Peyer's patch (tissue), 4 donors: ENCODE measurements around the gene ANKRD13D. TPM values are rescaled to one million over a fixed set of nuclear protein-coding genes. Genes with fewer than 3 reads are reported as not detected.

ENCODE experiments used
- DNase-seq, 3 donors: peaks; one replicate each; pipeline ENCODE4 v3.0.0-alpha.2; 2017 to 2019
- H3K27ac ChIP-seq, 4 donors: fragments of 200-600 bp; sonication (generic); one replicate each; pipeline ENCODE4 v1.5.1; 2016 to 2019
- H3K27me3 ChIP-seq, 2 donors: fragments of 200-600 bp; sonication (generic); one replicate each; pipeline ENCODE4 v1.5.1; 2019
- H3K36me3 ChIP-seq, 3 donors: fragments of 200-600 bp; sonication (generic); one replicate each; pipeline ENCODE4 v1.5.1; 2016 to 2019
- H3K4me1 ChIP-seq, 4 donors: fragments of 200-600 bp; sonication (generic); one replicate each; pipeline ENCODE4 v1.5.1; 2016 to 2019
- H3K4me3 ChIP-seq, 4 donors: fragments of 200-600 bp; sonication (generic); 1 replicate in 3 of 4; 2 replicates in 1 of 4; pipeline ENCODE4 v1.5.1; 2016 to 2019; ENCODE audit warnings: mild to moderate bottlenecking in 1 of 4
- H3K9me3 ChIP-seq, 4 donors: fragments of 200-600 bp; sonication (generic); one replicate each; pipeline ENCODE4 v1.5.1; 2016 to 2019; ENCODE audit warnings: mild to moderate bottlenecking in 1 of 4
- CTCF ChIP-seq, 6 experiments: fragments of 450-650 bp in 4 of 6; fragments of 200-600 bp in 2 of 6; sonication (generic) in 1 of 6; IDR thresholded peaks; one replicate each; pipeline ENCODE4 v1.5.1; 2017 to 2019; ENCODE audit warnings: antibody characterized with exemption in 6 of 6, mild to moderate bottlenecking in 3 of 6, moderate library complexity in 1 of 6
- POLR2A ChIP-seq, 2 donors: fragments of 450-650 bp; IDR thresholded peaks; one replicate each; pipeline ENCODE4 v1.5.1; 2017; ENCODE audit warnings: antibody characterized with exemption in 2 of 2, mild to moderate bottlenecking in 2 of 2, moderate library complexity in 2 of 2
- total RNA-seq, 4 donors: library from RNA; depleted of rRNA; stranded (reverse); fragments of >200 nt; gene quantifications; one replicate each; pipeline ENCODE4 v1.1.0, GENCODE V29; 2016

ANKRD13D gene
- total RNA-seq, 4 donors from 2014 or later, result 25.4 to 97.4 (median 41.5) TPM

GRCh38 chr11:67313125-67313890 is 24.2 kb downstream of the ANKRD13D start:
- DNase-seq, result no peak
- Histone ChIP-seq H3K36me3 (peaks cover 0 to 28% (median 0%) of the 10 kb centered on the region in 3 donors), H3K27ac (peak overlapping the region in 2 of 4 donors; percentile 39 to 60), H3K4me3 (no peak overlapping the region), H3K9me3 (no peaks in the 10 kb centered on the region), H3K4me1 (peaks cover 0 to 17% (median under 1%) of the 10 kb centered on the region in 4 donors), H3K27me3 (no peaks in the 10 kb centered on the region)
- TF ChIP-seq CTCF (IDR thresholded peaks at IDR 0.05) (no peak), POLR2A (IDR thresholded peaks at IDR 0.05) (no peak)

- Histone ChIP-seq H3K36me3 (peaks cover 0 to 19% (median 0%) of the 10 kb centered on the region in 3 donors), H3K4me1 (peaks cover 0 to 26% (median 2%) of the 10 kb centered on the region in 4 donors), H3K27me3 (no peaks in the 10 kb centered on the region), H3K4me3 (no peak overlapping the region), H3K27ac (no peak overlapping the region), H3K9me3 (no peaks in the 10 kb centered on the region)
- DNase-seq, result no peak
- TF ChIP-seq POLR2A (IDR thresholded peaks at IDR 0.05), result no peak
- no peak for TF ChIP-seq CTCF (IDR thresholded peaks at IDR 0.05)
Observed at GRCh38 chr11:67314218-67314617, 25.1 kb downstream of the ANKRD13D start.

- H3K4me1 ChIP-seq, result peaks cover 0 to 35% (median 2%) of the 10 kb centered on the region in 4 donors
- DNase-seq, result no peak
- H3K36me3 ChIP-seq, result peaks cover 0 to 7% (median 0%) of the 10 kb centered on the region in 3 donors
- H3K9me3 ChIP-seq, result no peaks in the 10 kb centered on the region
- TF ChIP-seq CTCF (IDR thresholded peaks at IDR 0.05), result no peak
- no peak for TF ChIP-seq POLR2A (IDR thresholded peaks at IDR 0.05)
- no peak overlapping the region for H3K4me3 ChIP-seq
- no peaks in the 10 kb centered on the region for H3K27me3 ChIP-seq
- H3K27ac ChIP-seq, result no peak overlapping the region
Observed at GRCh38 chr11:67315325-67315909, 26.3 kb downstream of the ANKRD13D start.

GRCh38 chr11:67316882-67317204 is 27.7 kb downstream of the ANKRD13D start:
- TF ChIP-seq POLR2A (IDR thresholded peaks at IDR 0.05) (no peak), CTCF (IDR thresholded peaks at IDR 0.05) (no peak)
- Histone ChIP-seq H3K36me3 (no peaks in the 10 kb centered on the region), H3K4me3 (peak overlapping the region; percentile 65 to 72 (median 67)), H3K4me1 (peaks cover 0 to 37% (median 2%) of the 10 kb centered on the region in 4 donors), H3K27ac (peak overlapping the region; percentile 83 to 92 (median 87)), H3K27me3 (no peaks in the 10 kb centered on the region), H3K9me3 (no peaks in the 10 kb centered on the region)
- no peak for DNase-seq

- Histone ChIP-seq H3K36me3 (no peaks in the 10 kb centered on the region), H3K4me1 (peaks cover 0 to 32% (median 2%) of the 10 kb centered on the region in 4 donors), H3K4me3 (peak overlapping the region; percentile 65 to 72 (median 67)), H3K27ac (peak overlapping the region; percentile 83 to 92 (median 87)), H3K9me3 (no peaks in the 10 kb centered on the region), H3K27me3 (no peaks in the 10 kb centered on the region)
- TF ChIP-seq POLR2A (IDR thresholded peaks at IDR 0.05) (peak; percentile 63 to 82), CTCF (IDR thresholded peaks at IDR 0.05) (peak; percentile 85 to 100 (median 98))
- DNase-seq, result peak; percentile 96 to 99 (median 98)
Observed at GRCh38 chr11:67317205-67317887, 28.2 kb downstream of the ANKRD13D start.
